HS-27A (cell line): Measurements from ENCODE around the gene NDFIP2.

Source experiments
- DNase-seq: peaks from one replicate; pipeline ENCODE4 v3.0.0-alpha.2; 2012; ENCODE audit warnings: low read depth, missing footprints

Gene NDFIP2

GRCh38 chr13:79458436-79458835 lies 22.5 kb upstream of the NDFIP2 start:
- DNase-seq = no peak

GRCh38 chr13:79459906-79460305 lies 21.0 kb upstream of the NDFIP2 start:
- DNase-seq = no peak

GRCh38 chr13:79462895-79463294 lies 18.1 kb upstream of the NDFIP2 start:
- no peak for DNase-seq

GRCh38 chr13:79463604-79464003 lies 17.4 kb upstream of the NDFIP2 start:
- DNase-seq = no peak

GRCh38 chr13:79466872-79467271 lies 14.1 kb upstream of the NDFIP2 start:
- DNase-seq = no peak

GRCh38 chr13:79468402-79468801 lies 12.6 kb upstream of the NDFIP2 start:
- no peak for DNase-seq

- DNase-seq = no peak
Observed at GRCh38 chr13:79468819-79469218, 12.1 kb upstream of the NDFIP2 start.

- DNase-seq = no peak
Observed at GRCh38 chr13:79469608-79470007, 11.3 kb upstream of the NDFIP2 start.

GRCh38 chr13:79470666-79471065 lies 10.3 kb upstream of the NDFIP2 start:
- DNase-seq = no peak

GRCh38 chr13:79475569-79475968 lies 5.4 kb upstream of the NDFIP2 start:
- no peak for DNase-seq

GRCh38 chr13:79477968-79478367 lies 3.0 kb upstream of the NDFIP2 start:
- DNase-seq = no peak

- DNase-seq = no peak
Observed at GRCh38 chr13:79479882-79480281, 1.1 kb upstream of the NDFIP2 start.

- DNase-seq = no peak
Observed at GRCh38 chr13:79481685-79482052, 714 bp downstream of the NDFIP2 start.

GRCh38 chr13:79482281-79482970 lies 1.5 kb downstream of the NDFIP2 start:
- no peak for DNase-seq

GRCh38 chr13:79483086-79483706 lies 2.2 kb downstream of the NDFIP2 start:
- no peak for DNase-seq

- DNase-seq = no peak
Observed at GRCh38 chr13:79485014-79485811, 4.3 kb downstream of the NDFIP2 start.

- DNase-seq = no peak
Observed at GRCh38 chr13:79486433-79487188, 5.7 kb downstream of the NDFIP2 start.

- no peak for DNase-seq
Observed at GRCh38 chr13:79490326-79490725, 9.4 kb downstream of the NDFIP2 start.

- DNase-seq = no peak
Observed at GRCh38 chr13:79490824-79491223, 9.9 kb downstream of the NDFIP2 start.

- no peak for DNase-seq
Observed at GRCh38 chr13:79491715-79492114, 10.8 kb downstream of the NDFIP2 start.

- DNase-seq = no peak
Observed at GRCh38 chr13:79492313-79492798, 11.4 kb downstream of the NDFIP2 start.

GRCh38 chr13:79492918-79493594 lies 12.1 kb downstream of the NDFIP2 start:
- DNase-seq = no peak
